IMR-90 (cell line): ENCODE results near the gene PXK. TPM values are rescaled to one million over a fixed set of nuclear protein-coding genes. Genes with fewer than 3 reads are reported as not detected.

Source experiments
- ATAC-seq: fragments of 200-7000 bp; cut with Tn5 transposase; 2 replicates; pipeline ENCODE4 v1.9.1; 2020; ENCODE audit warnings: low read depth, mild to moderate bottlenecking, moderate library complexity
- BruUV-seq: library from RNA; stranded (reverse); fragments of 400-500 nt; replicated peaks from 2 replicates; lab custom pipeline; 2021; lab: Mats Ljungman, UMichigan
- CTCF ChIA-PET: fragments of 300-600 bp; formaldehyde crosslinking; extraction: SDS; loops from one replicate; lab custom pipeline; 2021; ENCODE audit warnings: antibody characterized with exemption; lab: Yijun Ruan, JAX
- POLR2A ChIA-PET: fragments of 300-600 bp; sonication (Branson Sonifier 250); formaldehyde crosslinking; loops from one replicate; lab custom pipeline; 2022; ENCODE audit warnings: antibody characterized with exemption; ENCODE audit not compliant: unreplicated experiment; lab: Charles Lee
- DNase-seq: peaks from one replicate; pipeline ENCODE4 v3.0.0; 2013
- H2AFZ ChIP-seq: replicated peaks from 2 replicates; pipeline ENCODE3; 2013; ENCODE audit warnings: low read length, mild to moderate bottlenecking; ENCODE audit not compliant: poor library complexity
- H2AK5ac ChIP-seq: 2 replicates; pipeline ENCODE4 v1.6.1; 2013; ENCODE audit warnings: low read depth, low read length, inconsistent platforms
- H2AK9ac ChIP-seq: replicated peaks from 2 replicates; pipeline ENCODE3; 2013; ENCODE audit warnings: mild to moderate bottlenecking, low read depth, low read length, moderate library complexity; ENCODE audit not compliant: poor library complexity
- H2BK120ac ChIP-seq: 2 replicates; pipeline ENCODE4 v1.6.1; 2013; ENCODE audit warnings: low read depth, low read length, inconsistent platforms
- H2BK15ac ChIP-seq: 3 replicates; pipeline ENCODE4 v1.6.1; 2013; ENCODE audit warnings: low read depth, low read length, inconsistent platforms
- H2BK20ac ChIP-seq: 2 replicates; pipeline ENCODE4 v1.6.1; 2013; ENCODE audit warnings: low read depth, mild to moderate bottlenecking, inconsistent platforms, low read length, moderate library complexity
- H2BK5ac ChIP-seq: 2 replicates; pipeline ENCODE4 v1.6.1; 2013; ENCODE audit warnings: mild to moderate bottlenecking, low read depth, low read length, inconsistent platforms; ENCODE audit not compliant: poor library complexity, severe bottlenecking
- H3K14ac ChIP-seq: replicated peaks from 2 replicates; pipeline ENCODE4 v1.6.1; 2013; ENCODE audit warnings: low read depth, low read length, inconsistent platforms
- H3K18ac ChIP-seq: 2 replicates; pipeline ENCODE4 v1.6.1; 2013; ENCODE audit warnings: low read depth, low read length, control low read depth
- H3K23ac ChIP-seq: 2 replicates; pipeline ENCODE4 v1.6.1; 2013; ENCODE audit warnings: low read depth, low read length, inconsistent platforms
- H3K27ac ChIP-seq: 2 replicates; pipeline ENCODE4 v1.5.1; 2013; ENCODE audit warnings: mild to moderate bottlenecking, control low read depth, low read length; ENCODE audit not compliant: insufficient read depth
- H3K27me3 ChIP-seq: 2 replicates; pipeline ENCODE4 v1.6.1; 2013; ENCODE audit warnings: low read length; ENCODE audit not compliant: control insufficient read depth, insufficient read depth
- H3K36me3 ChIP-seq: 2 replicates; pipeline ENCODE4 v1.6.1; 2013; ENCODE audit warnings: low read length, mixed read lengths; ENCODE audit not compliant: control insufficient read depth, insufficient read depth
- H3K4ac ChIP-seq: 2 replicates; pipeline ENCODE4 v1.6.1; 2013; ENCODE audit warnings: low read depth, low read length, inconsistent platforms
- H3K4me1 ChIP-seq: 2 replicates; pipeline ENCODE4 v1.6.1; 2013; ENCODE audit warnings: low read length, mixed read lengths; ENCODE audit not compliant: control insufficient read depth, insufficient read depth
- H3K4me2 ChIP-seq: 2 replicates; pipeline ENCODE4 v1.6.1; 2013; ENCODE audit warnings: low read depth, mild to moderate bottlenecking, control low read depth, low read length, moderate library complexity
- H3K4me3 ChIP-seq: 2 replicates; pipeline ENCODE4 v1.5.1; 2013; ENCODE audit warnings: low read depth, mild to moderate bottlenecking, control low read depth, low read length, moderate library complexity; ENCODE audit not compliant: insufficient read depth
- H3K56ac ChIP-seq: 2 replicates; pipeline ENCODE4 v1.6.1; 2013; ENCODE audit warnings: low read length, inconsistent platforms; ENCODE audit not compliant: insufficient read depth; ENCODE audit errors: extremely low read depth
- H3K79me1 ChIP-seq, 2 experiments: 2 replicates each; pipeline ENCODE4 v1.6.1; 2013; ENCODE audit warnings: low read length in 2 of 2, inconsistent platforms in 1 of 2, low read depth in 1 of 2
- H3K9ac ChIP-seq: 2 replicates; pipeline ENCODE4 v1.6.1; 2013; ENCODE audit warnings: low read depth, low read length, control low read depth
- H3K9me1 ChIP-seq: 2 replicates; pipeline ENCODE4 v1.6.1; 2013; ENCODE audit warnings: low read length, inconsistent platforms; ENCODE audit not compliant: insufficient read depth
- H3K9me3 ChIP-seq: 2 replicates; pipeline ENCODE4 v1.6.1; 2013; ENCODE audit warnings: low read length; ENCODE audit not compliant: control insufficient read depth, insufficient read depth
- H4K20me1 ChIP-seq: 2 replicates; pipeline ENCODE4 v1.6.1; 2013; ENCODE audit warnings: low read length, inconsistent platforms; ENCODE audit not compliant: insufficient read depth
- H4K5ac ChIP-seq: 2 replicates; pipeline ENCODE4 v1.6.1; 2013; ENCODE audit warnings: mild to moderate bottlenecking, low read depth, low read length, control low read depth
- H4K8ac ChIP-seq, 2 experiments: 2 replicates each; pipeline ENCODE4 v1.6.1; 2013; ENCODE audit warnings: low read depth in 2 of 2, low read length in 2 of 2, control low read depth in 1 of 2, inconsistent platforms in 1 of 2
- H4K91ac ChIP-seq: 2 replicates; pipeline ENCODE4 v1.6.1; 2013; ENCODE audit warnings: low read depth, low read length, inconsistent platforms; ENCODE audit not compliant: insufficient read depth
- MAZ ChIP-seq: IDR thresholded peaks from 2 replicates; pipeline ENCODE4 v1.6.1; 2012; ENCODE audit warnings: low read depth, mild to moderate bottlenecking, low read length, improper control_type of control experiment, moderate library complexity, borderline replicate concordance
- WGBS, 2 experiments: methylation state at CpG; one replicate each; pipeline versions ENCODE4 v1.1.5 to v1.1.7; 2013; ENCODE audit warnings: missing lambda C conversion rate in 2 of 2; ENCODE audit not compliant: insufficient read length in 1 of 2; ENCODE audit errors: extremely low coverage in 2 of 2; 5-methylcytosine and 5-hydroxymethylcytosine counted together
- dilution Hi-C: fragments of 300-500 bp; cut with HindIII; formaldehyde crosslinking; loops from one replicate; pipeline ENCODE4 v1.14.3; 2018; ENCODE audit warnings: low sequenced_read_pairs; ENCODE audit not compliant: unreplicated experiment
- in situ Hi-C: fragments of 300-500 bp; cut with MboI; formaldehyde crosslinking; loops from 3 replicates; pipeline ENCODE4 v1.14.3; 2019; ENCODE audit warnings: low sequenced_read_pairs, inconsistent platforms, mixed read lengths
- intact Hi-C: fragments of 100-400 bp; cut with micrococcal nuclease; formaldehyde crosslinking; loops from 2 replicates; pipeline ENCODE4 v1.10.0; 2022
- polyA plus RNA-seq, 3 experiments: library from polyadenylated mRNA; depleted of rRNA; stranded (reverse); fragments of >200 nt; gene quantifications; 2 replicates each; pipeline ENCODE4 v1.2.3, GENCODE V29; 2012; ENCODE audit warnings: low replicate concordance in 1 of 3
- total RNA-seq: library from RNA; depleted of rRNA; stranded (reverse); fragments of >200 nt; gene quantifications from 2 replicates; pipeline ENCODE4 v1.2.3, GENCODE V29; 2012

Gene PXK
- total and polyA plus RNA-seq, 2 of the 4 experiments (the other 2 are of a cell fraction), result 14.3 to 17.7 TPM

DNA sequence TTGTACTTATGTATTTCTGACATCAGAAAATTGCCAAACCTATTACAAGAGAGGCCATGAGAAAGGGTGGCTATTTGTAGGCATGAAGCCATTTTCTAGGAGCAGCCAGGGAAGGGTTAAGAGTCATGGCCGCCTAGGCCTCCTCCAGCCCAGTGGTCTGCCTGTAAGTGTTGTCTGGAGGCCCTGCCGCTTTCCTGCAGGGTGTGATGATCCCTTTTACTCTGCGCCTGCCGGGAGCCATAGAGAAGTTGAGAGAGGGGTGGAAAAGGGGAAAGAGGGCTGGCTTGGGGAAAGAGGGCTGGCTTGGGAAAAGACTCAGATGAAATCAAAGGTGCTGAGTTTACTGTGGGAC lies 130.1 kb downstream of the PXK start:
- no peak overlapping the region for H2BK5ac ChIP-seq
- no peak overlapping the region for H3K4me2 ChIP-seq
- no peak overlapping the region for H2AK5ac ChIP-seq
- no peak overlapping the region for H3K23ac ChIP-seq
- H2BK20ac ChIP-seq, result no peak overlapping the region
- H3K9me1 ChIP-seq, result no peaks in the 10 kb centered on the region
- no peak overlapping the region for H3K27ac ChIP-seq
- in situ Hi-C loops (no loop called here), dilution Hi-C loops (no loop called here), intact Hi-C loops (loop anchor here (2.0 kb wide), 1 partner anchor 70 kb away; no protein-coding TSS in a partner anchor)
- no peaks in the 10 kb centered on the region for H3K36me3 ChIP-seq
- DNase-seq, result no peak
- H3K79me1 ChIP-seq, result no peaks in the 10 kb centered on the region
- H4K20me1 ChIP-seq, result no peaks in the 10 kb centered on the region
- no peak overlapping the region for H2AK9ac ChIP-seq
- no peak for TF ChIP-seq MAZ
- H3K4me3 ChIP-seq, result no peak overlapping the region
- no peak overlapping the region for H3K56ac ChIP-seq
- CTCF ChIA-PET, result no interaction called here
- no peak overlapping the region for H4K8ac ChIP-seq
- H3K4me1 ChIP-seq, result peaks cover 4% of the 10 kb centered on the region; the same call in 1 of the 2 replicates
- no peak overlapping the region for H2BK120ac ChIP-seq
- no peak overlapping the region for H2AFZ ChIP-seq
- H3K27me3 ChIP-seq, result no peaks in the 10 kb centered on the region
- H3K9ac ChIP-seq, result no peak overlapping the region
- no peak overlapping the region for H4K5ac ChIP-seq
- no peak overlapping the region for H2BK15ac ChIP-seq
- no peak overlapping the region for H4K91ac ChIP-seq
- no peak overlapping the region for H3K4ac ChIP-seq
- H3K14ac ChIP-seq, result no peak overlapping the region
- no peak for ATAC-seq
- H3K9me3 ChIP-seq, result no peaks in the 10 kb centered on the region
- POLR2A ChIA-PET, result no interaction called here
- no peak overlapping the region for H3K18ac ChIP-seq
- WGBS, 2 experiments, result 26% methylated on average over 2 of the region's 4 CpGs; no CpG with 5 or more reads in 1 of the 2 experiments
- BruUV-seq, result no TSS peak
